Neural cell (in vitro differentiated cells): Measurements from ENCODE around the gene EMC8.

Source experiments
- POLR2AphosphoS5 ChIP-seq: IDR thresholded peaks from 2 replicates; pipeline ENCODE4 v1.6.1; 2012
- SMC3 ChIP-seq: fragments of 450-650 bp; conservative IDR thresholded peaks from 2 replicates; pipeline ENCODE4 v1.6.1; 2014; ENCODE audit warnings: antibody characterized with exemption, mild to moderate bottlenecking, moderate library complexity; ENCODE audit not compliant: poor library complexity
- TF ChIP-seq, protein P1 (sequence below): fragments of 450-650 bp; IDR thresholded peaks from 2 replicates; pipeline ENCODE4 v1.5.1; 2014; ENCODE audit warnings: antibody characterized with exemption, mild to moderate bottlenecking, moderate library complexity; ENCODE audit not compliant: poor library complexity, severe bottlenecking
- TF ChIP-seq, protein P2 (sequence below): IDR thresholded peaks from 2 replicates; pipeline ENCODE4 v1.6.1; 2012; ENCODE audit warnings: borderline replicate concordance

DNA sequence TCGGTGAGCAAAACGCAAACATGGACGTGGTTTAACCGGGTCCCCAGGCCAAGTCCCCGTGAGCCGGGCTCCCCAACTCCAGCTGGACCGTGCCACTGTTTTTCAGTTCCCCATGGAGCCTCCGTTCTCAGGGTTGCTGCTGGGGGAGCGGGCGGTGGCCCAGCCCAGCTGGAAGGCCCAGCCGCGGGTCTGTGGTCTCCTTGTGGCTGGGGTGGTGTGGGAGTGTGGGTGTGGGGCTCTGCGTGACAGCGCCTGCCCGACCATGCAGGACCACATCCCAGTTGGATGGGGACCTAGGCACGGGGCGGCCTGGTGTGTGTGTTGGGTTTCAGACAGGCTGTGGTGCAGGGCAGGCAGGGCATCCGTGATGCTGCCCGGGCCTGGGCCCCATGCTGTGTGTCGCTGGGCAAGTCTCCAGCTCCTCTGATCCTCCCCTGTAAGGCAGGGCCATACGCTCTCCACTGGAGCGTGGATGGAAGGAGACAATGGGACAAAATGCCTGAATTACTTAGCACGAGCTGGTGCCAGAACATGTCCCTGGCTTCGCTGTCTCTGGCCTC, 40.4 kb upstream of the EMC8 start:
- TF ChIP-seq, protein P1, sequence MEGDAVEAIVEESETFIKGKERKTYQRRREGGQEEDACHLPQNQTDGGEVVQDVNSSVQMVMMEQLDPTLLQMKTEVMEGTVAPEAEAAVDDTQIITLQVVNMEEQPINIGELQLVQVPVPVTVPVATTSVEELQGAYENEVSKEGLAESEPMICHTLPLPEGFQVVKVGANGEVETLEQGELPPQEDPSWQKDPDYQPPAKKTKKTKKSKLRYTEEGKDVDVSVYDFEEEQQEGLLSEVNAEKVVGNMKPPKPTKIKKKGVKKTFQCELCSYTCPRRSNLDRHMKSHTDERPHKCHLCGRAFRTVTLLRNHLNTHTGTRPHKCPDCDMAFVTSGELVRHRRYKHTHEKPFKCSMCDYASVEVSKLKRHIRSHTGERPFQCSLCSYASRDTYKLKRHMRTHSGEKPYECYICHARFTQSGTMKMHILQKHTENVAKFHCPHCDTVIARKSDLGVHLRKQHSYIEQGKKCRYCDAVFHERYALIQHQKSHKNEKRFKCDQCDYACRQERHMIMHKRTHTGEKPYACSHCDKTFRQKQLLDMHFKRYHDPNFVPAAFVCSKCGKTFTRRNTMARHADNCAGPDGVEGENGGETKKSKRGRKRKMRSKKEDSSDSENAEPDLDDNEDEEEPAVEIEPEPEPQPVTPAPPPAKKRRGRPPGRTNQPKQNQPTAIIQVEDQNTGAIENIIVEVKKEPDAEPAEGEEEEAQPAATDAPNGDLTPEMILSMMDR, result no peak
- TF ChIP-seq POLR2AphosphoS5 (no peak), SMC3 (no peak)
- TF ChIP-seq, protein P2, sequence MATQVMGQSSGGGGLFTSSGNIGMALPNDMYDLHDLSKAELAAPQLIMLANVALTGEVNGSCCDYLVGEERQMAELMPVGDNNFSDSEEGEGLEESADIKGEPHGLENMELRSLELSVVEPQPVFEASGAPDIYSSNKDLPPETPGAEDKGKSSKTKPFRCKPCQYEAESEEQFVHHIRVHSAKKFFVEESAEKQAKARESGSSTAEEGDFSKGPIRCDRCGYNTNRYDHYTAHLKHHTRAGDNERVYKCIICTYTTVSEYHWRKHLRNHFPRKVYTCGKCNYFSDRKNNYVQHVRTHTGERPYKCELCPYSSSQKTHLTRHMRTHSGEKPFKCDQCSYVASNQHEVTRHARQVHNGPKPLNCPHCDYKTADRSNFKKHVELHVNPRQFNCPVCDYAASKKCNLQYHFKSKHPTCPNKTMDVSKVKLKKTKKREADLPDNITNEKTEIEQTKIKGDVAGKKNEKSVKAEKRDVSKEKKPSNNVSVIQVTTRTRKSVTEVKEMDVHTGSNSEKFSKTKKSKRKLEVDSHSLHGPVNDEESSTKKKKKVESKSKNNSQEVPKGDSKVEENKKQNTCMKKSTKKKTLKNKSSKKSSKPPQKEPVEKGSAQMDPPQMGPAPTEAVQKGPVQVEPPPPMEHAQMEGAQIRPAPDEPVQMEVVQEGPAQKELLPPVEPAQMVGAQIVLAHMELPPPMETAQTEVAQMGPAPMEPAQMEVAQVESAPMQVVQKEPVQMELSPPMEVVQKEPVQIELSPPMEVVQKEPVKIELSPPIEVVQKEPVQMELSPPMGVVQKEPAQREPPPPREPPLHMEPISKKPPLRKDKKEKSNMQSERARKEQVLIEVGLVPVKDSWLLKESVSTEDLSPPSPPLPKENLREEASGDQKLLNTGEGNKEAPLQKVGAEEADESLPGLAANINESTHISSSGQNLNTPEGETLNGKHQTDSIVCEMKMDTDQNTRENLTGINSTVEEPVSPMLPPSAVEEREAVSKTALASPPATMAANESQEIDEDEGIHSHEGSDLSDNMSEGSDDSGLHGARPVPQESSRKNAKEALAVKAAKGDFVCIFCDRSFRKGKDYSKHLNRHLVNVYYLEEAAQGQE, result no peak
